GM13976 (cell line): ENCODE results near the gene STEAP3.

Experiments used
- DNase-seq: peaks from one replicate; pipeline ENCODE4 v3.0.0; 2012; ENCODE audit warnings: low spot score
- CTCF ChIP-seq: IDR thresholded peaks from 2 replicates; pipeline ENCODE4 v1.5.1; 2012; ENCODE audit warnings: borderline replicate concordance, mild to moderate bottlenecking; ENCODE audit not compliant: insufficient read depth; ENCODE audit errors: extremely low read depth, missing control alignments, control extremely low read depth
- in situ Hi-C: fragments of 300-500 bp; cut with MboI; formaldehyde crosslinking; loops from one replicate; pipeline ENCODE4 v1.12.0; 2022; ENCODE audit warnings: low sequenced_read_pairs, mixed read lengths, inconsistent platforms; ENCODE audit not compliant: unreplicated experiment

The STEAP3 gene

DNA sequence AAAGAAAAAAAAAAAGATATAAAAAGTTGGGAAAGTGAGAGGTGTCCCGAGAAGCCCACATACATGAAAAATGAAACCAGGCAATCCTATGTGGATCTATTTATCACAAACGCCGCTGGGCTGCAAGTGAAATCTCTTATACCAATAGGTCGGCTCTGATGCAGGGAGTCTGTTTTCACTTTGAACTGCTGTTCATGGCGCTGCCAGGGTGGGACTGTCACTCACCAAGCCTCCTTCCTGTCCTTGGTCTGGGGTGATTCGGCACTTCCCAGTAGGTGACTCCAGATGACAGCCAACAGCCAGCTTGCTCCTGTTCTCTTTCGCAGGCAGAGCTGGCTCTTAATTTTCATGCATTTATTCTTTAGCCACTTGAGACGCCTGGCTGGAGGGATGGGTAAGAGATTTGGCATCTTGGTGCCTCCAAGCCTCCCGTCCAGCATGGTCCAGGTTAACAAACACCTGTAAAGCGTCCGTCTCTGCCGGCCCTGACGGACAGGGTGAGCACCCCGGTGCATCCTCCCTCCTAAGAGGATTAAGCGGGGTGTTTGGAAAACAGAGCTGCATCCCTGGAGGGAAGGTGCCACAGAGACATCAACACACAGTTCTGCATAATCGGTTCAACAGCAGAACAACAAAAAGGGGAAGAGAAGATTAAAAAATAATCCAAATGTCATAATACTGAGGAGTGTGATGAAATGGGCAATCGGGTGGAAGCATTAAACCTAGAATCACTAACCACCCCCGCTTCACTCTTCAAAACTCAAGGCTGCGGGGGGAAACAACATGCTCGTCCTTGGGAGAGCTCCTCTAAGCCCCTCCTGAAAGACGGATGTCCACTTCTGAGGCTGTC lies 58.7 kb downstream of the STEAP3 start:
- no peak for DNase-seq
- in situ Hi-C loops: no loop called here
- no peak for TF ChIP-seq CTCF

DNA sequence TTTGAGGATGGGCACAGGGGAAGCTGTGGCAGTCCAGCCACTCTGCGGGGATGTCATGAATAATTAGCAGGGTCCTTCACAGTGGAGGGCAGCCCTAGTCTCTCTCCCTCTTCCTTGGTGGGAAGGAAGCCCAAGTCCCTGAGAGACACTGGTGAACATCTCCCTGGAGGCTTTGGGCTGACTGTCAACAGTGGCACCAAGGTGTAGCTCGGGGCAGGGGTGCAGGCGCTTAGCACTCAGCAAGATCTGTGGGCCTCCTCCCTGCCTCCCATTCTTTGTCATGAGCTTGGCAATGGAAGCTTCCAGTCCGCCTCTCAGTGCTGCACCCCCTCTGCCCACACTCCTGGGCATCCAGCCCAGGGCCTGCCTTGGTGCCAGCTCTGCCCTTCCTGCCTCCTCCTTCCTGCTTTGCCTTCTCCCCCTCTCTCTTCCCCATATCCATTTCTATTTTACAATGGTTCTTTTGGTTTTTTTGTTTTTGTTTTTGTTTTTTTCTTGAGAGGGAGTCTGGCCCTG lies 59.4 kb downstream of the STEAP3 start:
- no peak for DNase-seq
- in situ Hi-C loops: no loop called here
- no peak for TF ChIP-seq CTCF

- in situ Hi-C loops: no loop called here
- TF ChIP-seq CTCF: no peak
- DNase-seq: no peak
Measured at GRCh38 chr2:119283873-119284331, 60.3 kb downstream of the STEAP3 start.

DNA sequence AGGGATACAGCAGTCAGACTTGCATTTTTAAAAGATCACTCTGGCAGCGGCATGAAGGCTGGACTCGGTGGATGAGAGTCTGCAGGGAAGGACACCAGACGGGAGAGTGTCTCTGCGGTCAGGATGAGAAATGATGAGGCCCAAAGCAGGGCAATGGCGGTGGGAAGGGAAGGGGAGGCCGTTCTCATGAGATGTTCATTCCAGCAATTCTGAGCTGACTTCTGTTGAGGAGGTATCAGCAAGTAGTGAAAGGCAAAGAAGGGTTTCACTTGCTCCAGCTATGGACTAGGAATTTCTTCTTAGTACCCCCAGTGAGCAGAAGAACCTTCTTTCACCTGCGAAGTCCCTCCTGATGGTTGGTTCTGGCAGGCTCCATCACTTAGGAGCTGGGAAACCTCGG lies 63.0 kb downstream of the STEAP3 start:
- DNase-seq: no peak
- no peak for TF ChIP-seq CTCF
- in situ Hi-C loops: no loop called here

- in situ Hi-C loops: no loop called here
- no peak for TF ChIP-seq CTCF
- DNase-seq: no peak
Measured at GRCh38 chr2:119288576-119288975, 64.9 kb downstream of the STEAP3 start.

- DNase-seq: no peak
- in situ Hi-C loops: no loop called here
- no peak for TF ChIP-seq CTCF
Measured at GRCh38 chr2:119289093-119289492, 65.5 kb downstream of the STEAP3 start.
